NT2/D1 (cell line): Measurements from ENCODE around the gene DDX51.

Source experiments
- YY1 ChIP-seq: IDR thresholded peaks from 2 replicates; pipeline ENCODE4 v1.6.1; 2011; ENCODE audit not compliant: insufficient read length, insufficient read depth
- ZNF274 ChIP-seq: IDR thresholded peaks from 2 replicates; pipeline ENCODE4 v1.6.1; 2011; ENCODE audit warnings: mild to moderate bottlenecking, low read depth, low read length

- TF ChIP-seq YY1: no peak
- TF ChIP-seq ZNF274: no peak
Measured at GRCh38 chr12:132125736-132126135, 18.4 kb downstream of the DDX51 start.
